ENCODE data around the gene CREB3L4. TPM values are rescaled to one million over a fixed set of nuclear protein-coding genes. Genes with fewer than 3 reads are reported as not detected.
A peak's percentile ranks its signal among the peaks of the same experiment; 100 is the strongest.

Gene CREB3L4
- total RNA-seq, 2 experiments from 2014 or later, result 2.9 to 3.9 TPM

- Histone ChIP-seq H3K36me3 (ENCODE audit: insufficient read depth, low read length) (peaks cover 42% of the 10 kb centered on the region), H3K4me3 (ENCODE audit: low read length) (no peak overlapping the region), H3K4me1 (ENCODE audit: insufficient read depth, low read length) (peaks cover 8% of the 10 kb centered on the region), H3K9me3 (ENCODE audit: control insufficient read depth in 1 of 2, insufficient read depth in 1 of 2, low read length in 2 of 2) (no peaks in the 10 kb centered on the region), H3K27ac (ENCODE audit: low read depth in 1 of 2, low read length in 2 of 2) (peak overlapping the region in 1 of 2 donors; percentile 10), H3K27me3 (ENCODE audit: control insufficient read depth in 1 of 2, insufficient read depth in 2 of 2, low read length in 2 of 2) (no peaks in the 10 kb centered on the region)
- ATAC-seq (ENCODE audit: poor library complexity) (no peak), DNase-seq (no peak)
- CTCF ChIA-PET, result no interaction called here
- H3K9me3 Mint-ChIP-seq, result no peaks in the 10 kb centered on the region
- no peaks in the 10 kb centered on the region for H3K27me3 Mint-ChIP-seq
- no peak for TF ChIP-seq CTCF (IDR thresholded peaks at IDR 0.05)
- peaks cover 27% of the 10 kb centered on the region for H3K36me3 Mint-ChIP-seq (ENCODE audit: low read depth)
- POLR2A ChIA-PET, result interaction anchor here (1.0 to 2.3 kb wide), 4 partner anchors 17 to 130 kb away, joined by 3 to 12 read pairs (median 3); partner anchors contain the start of genes CRTC2 and DENND4B
- H3K27ac Mint-ChIP-seq, result peak overlapping the region; percentile 54
- no peak overlapping the region for H3K4me3 Mint-ChIP-seq
- intact Hi-C loops (cut with DNase I, micrococcal nuclease), result loop anchor here in 1 of 2 experiments (10.0 kb wide), 2 partner anchors 254 to 296 kb away; partner anchors contain the start of genes ILF2, NPR1 and UBAP2L
- H3K4me1 Mint-ChIP-seq (ENCODE audit: low read depth), result peaks cover 12% of the 10 kb centered on the region
Measured at GRCh38 chr1:153928791-153929341, 38.8 kb upstream of the CREB3L4 start.

- H3K9me3 Mint-ChIP-seq, result no peaks in the 10 kb centered on the region
- H3K4me1 ChIP-seq (ENCODE audit: insufficient read depth, low read length), result peaks cover 3% of the 10 kb centered on the region
- H3K9me3 ChIP-seq (ENCODE audit: control insufficient read depth in 1 of 2, insufficient read depth in 1 of 2, low read length in 2 of 2), result no peaks in the 10 kb centered on the region
- TF ChIP-seq CTCF (IDR thresholded peaks at IDR 0.05), result no peak
- intact Hi-C loops (cut with DNase I, micrococcal nuclease), result loop anchor here in 1 of 2 experiments (10.0 kb wide), 2 partner anchors 255 to 295 kb away; partner anchors contain the start of genes ILF2, NPR1 and UBAP2L
- peaks cover 33% of the 10 kb centered on the region for H3K36me3 Mint-ChIP-seq (ENCODE audit: low read depth)
- peak overlapping the region in 1 of 2 donors; percentile 10 for H3K27ac ChIP-seq (ENCODE audit: low read depth in 1 of 2, low read length in 2 of 2)
- H3K36me3 ChIP-seq (ENCODE audit: insufficient read depth, low read length), result peaks cover 47% of the 10 kb centered on the region
- DNase-seq (no peak), ATAC-seq (ENCODE audit: poor library complexity) (no peak)
- no peak overlapping the region for H3K27ac Mint-ChIP-seq
- ChIA-PET CTCF (no interaction called here), POLR2A (interaction anchor here (1.0 to 2.3 kb wide), 2 partner anchors 16 to 29 kb away, joined by 3 to 12 read pairs; partner anchors contain the start of genes CRTC2 and DENND4B)
- no peaks in the 10 kb centered on the region for H3K27me3 Mint-ChIP-seq
- no peaks in the 10 kb centered on the region for H3K27me3 ChIP-seq (ENCODE audit: control insufficient read depth in 1 of 2, insufficient read depth in 2 of 2, low read length in 2 of 2)
- no peak overlapping the region for H3K4me3 Mint-ChIP-seq
- H3K4me1 Mint-ChIP-seq (ENCODE audit: low read depth), result peaks cover 10% of the 10 kb centered on the region
- no peak overlapping the region for H3K4me3 ChIP-seq (ENCODE audit: low read length)
Measured at GRCh38 chr1:153929426-153929825, 38.3 kb upstream of the CREB3L4 start.

- no peak overlapping the region for H3K4me3 ChIP-seq (ENCODE audit: low read length)
- no peaks in the 10 kb centered on the region for H3K27me3 Mint-ChIP-seq
- peaks cover 10% of the 10 kb centered on the region for H3K4me1 Mint-ChIP-seq (ENCODE audit: low read depth)
- intact Hi-C loops (cut with DNase I, micrococcal nuclease), result loop anchor here in 1 of 2 experiments (10.0 kb wide), 2 partner anchors 255 to 295 kb away; partner anchors contain the start of genes ILF2, NPR1 and UBAP2L
- ATAC-seq (ENCODE audit: poor library complexity) (no peak), DNase-seq (no peak)
- H3K4me1 ChIP-seq (ENCODE audit: insufficient read depth, low read length), result no peaks in the 10 kb centered on the region
- no peaks in the 10 kb centered on the region for H3K9me3 Mint-ChIP-seq
- POLR2A ChIA-PET, result interaction anchor here (1.0 to 2.3 kb wide), 2 partner anchors 15 to 28 kb away, joined by 3 to 12 read pairs; partner anchors contain the start of genes CRTC2 and DENND4B
- no peak for TF ChIP-seq CTCF (IDR thresholded peaks at IDR 0.05)
- no peak overlapping the region for H3K27ac Mint-ChIP-seq
- CTCF ChIA-PET, result interaction anchor here (0.8 kb wide), 1 partner anchor 15 kb away, joined by 3 read pairs; no protein-coding TSS in a partner anchor
- H3K4me3 Mint-ChIP-seq, result no peak overlapping the region
- no peak overlapping the region for H3K27ac ChIP-seq (ENCODE audit: low read depth in 1 of 2, low read length in 2 of 2)
- peaks cover 55% of the 10 kb centered on the region for H3K36me3 ChIP-seq (ENCODE audit: insufficient read depth, low read length)
- H3K9me3 ChIP-seq (ENCODE audit: control insufficient read depth in 1 of 2, insufficient read depth in 1 of 2, low read length in 2 of 2), result no peaks in the 10 kb centered on the region
- H3K27me3 ChIP-seq (ENCODE audit: control insufficient read depth in 1 of 2, insufficient read depth in 2 of 2, low read length in 2 of 2), result no peaks in the 10 kb centered on the region
- H3K36me3 Mint-ChIP-seq (ENCODE audit: low read depth), result peaks cover 41% of the 10 kb centered on the region
Measured at GRCh38 chr1:153929981-153930948, 37.4 kb upstream of the CREB3L4 start.

All from CD4-positive, alpha-beta T cell (primary cell).